Stimulated activated CD8-positive, alpha-beta memory T cell treated with anti-CD3 and anti-CD28 coated beads, Interleukin-12 subunit alpha, Interleukin-12 subunit beta, amount 100 ng/mL, for 4 hours (primary cell): ENCODE measurements around the gene CELF5.

Experiments
- DNase-seq: peaks from one replicate; pipeline ENCODE4 v3.0.0-alpha.2; 2020; ENCODE audit warnings: low read depth

Gene CELF5

GRCh38 chr19:3224346-3225168, at the start of gene CELF5:
TSS of gene CELF5 (plus strand) at chr19:3224661. CDS start at chr19:3224740, 79 bp downstream.
- peak; percentile 48 for DNase-seq

GRCh38 chr19:3175781-3176714, 48.4 kb upstream of the CELF5 start:
- no peak for DNase-seq

GRCh38 chr19:3176715-3177501, 47.6 kb upstream of the CELF5 start:
- DNase-seq: peak; percentile 57

- peak; percentile 35 for DNase-seq
These were observed 46.0 kb upstream of the CELF5 start, which contains the start of gene S1PR4 for GRCh38 chr19:3178377-3178972. TSS of gene S1PR4 (plus strand) at chr19:3178769. CDS start at chr19:3178793, 24 bp downstream.

- DNase-seq: no peak
These were observed 45.3 kb upstream of the CELF5 start for GRCh38 chr19:3178973-3179738.

GRCh38 chr19:3179739-3180293, 44.6 kb upstream of the CELF5 start:
- DNase-seq: no peak

- DNase-seq: no peak
These were observed 40.5 kb upstream of the CELF5 start for GRCh38 chr19:3183721-3184641.

GRCh38 chr19:3184847-3185460, 39.5 kb upstream of the CELF5 start:
- no peak for DNase-seq

- peak; percentile 92 for DNase-seq
These were observed 38.9 kb upstream of the CELF5 start, which contains the start of gene NCLN for GRCh38 chr19:3185461-3186159. TSS of gene NCLN (plus strand) at chr19:3185930. CDS start at chr19:3186031, 101 bp downstream.

GRCh38 chr19:3186160-3186688, 38.2 kb upstream of the CELF5 start:
- no peak for DNase-seq

GRCh38 chr19:3186891-3187661, 37.4 kb upstream of the CELF5 start:
- no peak for DNase-seq

- no peak for DNase-seq
These were observed 36.6 kb upstream of the CELF5 start for GRCh38 chr19:3187662-3188511.

GRCh38 chr19:3188627-3189596, 35.5 kb upstream of the CELF5 start:
- DNase-seq: no peak

GRCh38 chr19:3189702-3190469, 34.6 kb upstream of the CELF5 start:
- DNase-seq: no peak
